ENCODE data around the gene NT5DC1. TPM values are rescaled to one million over a fixed set of nuclear protein-coding genes. Genes with fewer than 3 reads are reported as not detected.

NT5DC1 gene
- total and polyA plus RNA-seq, 12 donors: 13.7 to 90.9 (median 36.3) TPM

DNA sequence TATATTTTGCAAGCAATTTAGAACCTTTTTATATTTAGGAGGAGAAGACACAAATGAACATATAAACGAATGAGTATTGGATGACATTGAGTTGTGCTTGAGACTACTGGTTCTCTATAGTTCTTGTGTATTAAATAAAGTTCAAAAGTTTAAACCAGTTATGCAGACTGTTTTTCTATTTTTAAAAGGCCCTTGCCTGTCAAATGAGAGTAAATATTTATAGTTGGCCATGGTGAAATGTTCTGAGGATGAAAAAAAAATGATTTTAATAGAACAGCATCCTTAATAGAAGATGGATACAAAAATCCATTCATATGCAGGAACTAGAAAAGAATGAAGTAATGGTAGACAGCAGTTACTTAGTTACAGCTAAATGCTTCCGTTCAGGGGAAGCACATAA lies 88.8 kb downstream of the NT5DC1 start:
- WGBS, 4 donors: 80 to 89% (median 83%) methylated on average over 2 of the region's 2 CpGs
- H3K27me3 ChIP-seq: no peaks in the 10 kb centered on the region
- no peak for DNase-seq
- no peak overlapping the region for H3K4me3 ChIP-seq
- no peaks in the 10 kb centered on the region for H3K36me3 ChIP-seq (replicated peaks in 1 of 2)
- peaks cover 0 to 8% of the 10 kb centered on the region in 2 donors for H3K4me1 ChIP-seq (replicated peaks in 1 of 2)
- no peak overlapping the region for H3K27ac ChIP-seq
- no peak for TF ChIP-seq POLR2A (IDR thresholded peaks at IDR 0.05)
- TF ChIP-seq, protein P1, sequence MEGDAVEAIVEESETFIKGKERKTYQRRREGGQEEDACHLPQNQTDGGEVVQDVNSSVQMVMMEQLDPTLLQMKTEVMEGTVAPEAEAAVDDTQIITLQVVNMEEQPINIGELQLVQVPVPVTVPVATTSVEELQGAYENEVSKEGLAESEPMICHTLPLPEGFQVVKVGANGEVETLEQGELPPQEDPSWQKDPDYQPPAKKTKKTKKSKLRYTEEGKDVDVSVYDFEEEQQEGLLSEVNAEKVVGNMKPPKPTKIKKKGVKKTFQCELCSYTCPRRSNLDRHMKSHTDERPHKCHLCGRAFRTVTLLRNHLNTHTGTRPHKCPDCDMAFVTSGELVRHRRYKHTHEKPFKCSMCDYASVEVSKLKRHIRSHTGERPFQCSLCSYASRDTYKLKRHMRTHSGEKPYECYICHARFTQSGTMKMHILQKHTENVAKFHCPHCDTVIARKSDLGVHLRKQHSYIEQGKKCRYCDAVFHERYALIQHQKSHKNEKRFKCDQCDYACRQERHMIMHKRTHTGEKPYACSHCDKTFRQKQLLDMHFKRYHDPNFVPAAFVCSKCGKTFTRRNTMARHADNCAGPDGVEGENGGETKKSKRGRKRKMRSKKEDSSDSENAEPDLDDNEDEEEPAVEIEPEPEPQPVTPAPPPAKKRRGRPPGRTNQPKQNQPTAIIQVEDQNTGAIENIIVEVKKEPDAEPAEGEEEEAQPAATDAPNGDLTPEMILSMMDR (IDR thresholded peaks at IDR 0.05): no peak
- intact Hi-C loops (cut with DNase I): no loop called here
- H3K9me3 ChIP-seq (replicated peaks in 1 of 3): no peaks in the 10 kb centered on the region

DNA sequence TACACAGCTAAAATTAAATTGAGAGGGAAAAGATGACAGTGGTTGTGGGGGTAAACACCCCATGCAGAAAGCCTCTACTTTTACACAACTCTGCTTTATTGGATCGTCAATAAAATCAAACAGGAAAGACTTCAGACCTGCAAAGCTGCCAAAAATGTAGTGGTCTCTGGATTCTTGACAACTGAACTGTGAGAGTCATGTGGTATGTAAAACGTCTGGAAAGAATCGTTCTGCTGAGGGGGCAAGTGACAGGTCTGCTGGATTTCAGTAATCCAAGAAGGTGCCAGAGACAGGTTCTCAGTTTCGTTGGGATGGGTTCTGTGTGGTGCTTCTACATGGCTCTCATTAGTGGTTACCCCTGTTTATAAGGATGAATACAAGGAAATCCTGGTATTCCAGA lies 89.9 kb downstream of the NT5DC1 start:
- TF ChIP-seq, protein P1 (IDR thresholded peaks at IDR 0.05): no peak
- no peak for TF ChIP-seq POLR2A (IDR thresholded peaks at IDR 0.05)
- intact Hi-C loops (cut with DNase I): no loop called here

DNA sequence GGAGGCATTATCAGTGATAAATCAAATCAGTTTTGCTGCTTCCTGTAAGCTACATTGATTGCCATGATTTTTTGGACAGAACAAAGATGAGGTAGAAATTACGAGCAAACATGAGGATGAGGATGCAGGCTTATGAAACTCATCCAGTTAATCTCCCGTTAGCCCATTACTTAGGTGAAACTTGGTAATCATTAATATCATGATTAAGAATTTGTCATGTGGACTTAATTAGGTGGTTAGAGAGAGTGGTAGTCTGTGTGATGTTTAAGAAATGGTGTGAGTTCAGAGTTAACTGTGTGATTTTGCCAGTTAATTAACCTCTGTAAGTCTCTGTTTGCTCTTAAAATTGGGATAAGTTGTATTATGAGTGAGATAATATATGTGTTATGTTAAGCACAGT lies 91.2 kb downstream of the NT5DC1 start:
- intact Hi-C loops (cut with DNase I): no loop called here
- Histone ChIP-seq H3K4me1 (replicated peaks in 1 of 2) (peaks cover 0 to 8% of the 10 kb centered on the region in 2 donors), H3K9me3 (replicated peaks in 1 of 3) (no peaks in the 10 kb centered on the region), H3K4me3 (no peak overlapping the region), H3K27ac (no peak overlapping the region), H3K27me3 (no peaks in the 10 kb centered on the region), H3K36me3 (replicated peaks in 1 of 2) (no peaks in the 10 kb centered on the region)
- WGBS, 4 donors: 92 to 95% (median 93%) methylated on average over 2 of the region's 2 CpGs
- DNase-seq: no peak
- TF ChIP-seq POLR2A (IDR thresholded peaks at IDR 0.05): no peak
- TF ChIP-seq, protein P1 (IDR thresholded peaks at IDR 0.05): no peak

More for the DNA sequence above, 89.9 kb downstream of the NT5DC1 start:
- H3K27ac ChIP-seq: no peak overlapping the region
- H3K9me3 ChIP-seq (replicated peaks in 1 of 3): no peaks in the 10 kb centered on the region
- H3K4me3 ChIP-seq: no peak overlapping the region
- DNase-seq: no peak
- H3K36me3 ChIP-seq (replicated peaks in 1 of 2): no peaks in the 10 kb centered on the region
- 65 to 75% (median 69%) methylated on average over 4 of the region's 4 CpGs for WGBS, 4 donors
- no peaks in the 10 kb centered on the region for H3K27me3 ChIP-seq
- peaks cover 0 to 8% of the 10 kb centered on the region in 2 donors for H3K4me1 ChIP-seq (replicated peaks in 1 of 2)

DNA sequence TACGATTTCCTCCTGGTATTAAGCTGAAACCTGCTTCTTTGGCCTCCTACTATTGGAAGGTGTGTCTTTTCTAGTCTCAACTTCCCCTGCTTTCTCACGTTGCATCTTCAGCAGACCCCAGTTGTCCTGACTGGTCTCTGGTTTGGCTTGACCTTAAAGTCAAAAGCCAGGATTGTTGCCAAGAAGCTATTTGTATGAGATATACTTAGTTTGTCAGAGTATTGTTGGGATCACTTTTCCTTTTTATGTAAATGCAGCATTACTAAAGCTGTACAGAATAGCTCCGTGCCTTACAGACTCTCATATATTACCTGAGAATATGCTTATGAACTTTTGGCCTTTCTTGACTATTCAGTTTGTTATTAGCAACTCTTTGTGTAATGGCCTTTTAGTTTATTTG lies 92.1 kb downstream of the NT5DC1 start:
- 54 to 68% (median 64%) methylated on average over 3 of the region's 3 CpGs for WGBS, 4 donors

More for the DNA sequence above, 92.1 kb downstream of the NT5DC1 start:
- H3K4me3 ChIP-seq: no peak overlapping the region
- H3K9me3 ChIP-seq (replicated peaks in 1 of 3): no peaks in the 10 kb centered on the region
- H3K27ac ChIP-seq: no peak overlapping the region
- TF ChIP-seq, protein P1 (IDR thresholded peaks at IDR 0.05): no peak
- TF ChIP-seq POLR2A (IDR thresholded peaks at IDR 0.05): no peak
- intact Hi-C loops (cut with DNase I): no loop called here
- H3K36me3 ChIP-seq (replicated peaks in 1 of 2): no peaks in the 10 kb centered on the region
- no peaks in the 10 kb centered on the region for H3K27me3 ChIP-seq
- peaks cover 0 to 8% of the 10 kb centered on the region in 2 donors for H3K4me1 ChIP-seq (replicated peaks in 1 of 2)
- DNase-seq: no peak

Measured in adrenal gland (tissue), 12 donors.